Erythroblast (primary cell): ENCODE measurements around the gene OR5K2.

Experiments
- GATA1 ChIP-seq: IDR thresholded peaks from 2 replicates; pipeline ENCODE4 v1.6.1; 2011; ENCODE audit warnings: low read depth, mild to moderate bottlenecking, control low read depth, low read length, moderate library complexity
- POLR2A ChIP-seq: IDR thresholded peaks from 2 replicates; pipeline ENCODE4 v1.6.1; 2011; ENCODE audit warnings: mild to moderate bottlenecking, low read length

- peak; percentile 80 for TF ChIP-seq POLR2A
- no peak for TF ChIP-seq GATA1
Measured at GRCh38 chr3:98522544-98523281, 25.2 kb downstream of the OR5K2 start, which contains the start of gene CLDND1.
